Esophagus (tissue), 2 donors: ENCODE measurements around the gene SRGAP2C. TPM values are rescaled to one million over a fixed set of nuclear protein-coding genes. Genes with fewer than 3 reads are reported as not detected.
"Not testable (repeated sequence)": the region's sequence is repeated elsewhere in the genome, so short reads cannot be mapped to it uniquely, and the experiment has no call there.

Experiments
- H3K27ac ChIP-seq, 2 donors: one replicate each; pipeline ENCODE4 v1.5.1; 2013; ENCODE audit warnings: low read depth in 2 of 2, mild to moderate bottlenecking in 2 of 2, inconsistent platforms in 1 of 2, low read length in 1 of 2, moderate library complexity in 1 of 2
- H3K27me3 ChIP-seq, 2 donors: one replicate each; pipeline ENCODE4 v1.6.1; 2013; ENCODE audit warnings: low read length in 2 of 2, control low read depth in 1 of 2, mild to moderate bottlenecking in 1 of 2; ENCODE audit not compliant: insufficient read depth in 2 of 2, control insufficient read depth in 1 of 2
- H3K36me3 ChIP-seq, 2 donors: one replicate each; pipeline ENCODE4 v1.6.1; 2013; ENCODE audit warnings: low read length in 1 of 2; ENCODE audit not compliant: control insufficient read depth in 2 of 2, insufficient read depth in 2 of 2
- H3K4me1 ChIP-seq, 2 donors: one replicate each; pipeline ENCODE4 v1.6.1; 2013; ENCODE audit warnings: low read length in 1 of 2; ENCODE audit not compliant: control insufficient read depth in 2 of 2, insufficient read depth in 2 of 2
- H3K4me3 ChIP-seq, 2 donors: one replicate each; pipeline ENCODE4 v1.5.1; 2013; ENCODE audit warnings: low read length in 2 of 2, mild to moderate bottlenecking in 2 of 2, low read depth in 1 of 2, moderate library complexity in 1 of 2
- H3K9me3 ChIP-seq, 2 donors: one replicate each; pipeline ENCODE4 v1.6.1; 2013; ENCODE audit warnings: mild to moderate bottlenecking in 2 of 2, low read depth in 1 of 2, low read length in 1 of 2, moderate library complexity in 1 of 2; ENCODE audit not compliant: control insufficient read depth in 2 of 2, insufficient read depth in 1 of 2
- WGBS, 2 donors: extraction: QIAGEN DNeasy Blood & Tissue Kit; methylation state at CpG; one replicate each; pipeline ENCODE4 v1.1.7; 2013; 5-methylcytosine and 5-hydroxymethylcytosine counted together
- polyA plus RNA-seq, 2 donors: library from polyadenylated mRNA; stranded (reverse); fragments of 200-250 nt; gene quantifications; one replicate each; pipeline ENCODE4 v1.2.3, GENCODE V29; 2013
- donor health status: healthy with polysubstance abuse.
- donor health status: Bipolar disorder and iron deficiency.

Gene SRGAP2C
- polyA plus RNA-seq, 2 donors: 2.0 to 2.8 TPM

DNA sequence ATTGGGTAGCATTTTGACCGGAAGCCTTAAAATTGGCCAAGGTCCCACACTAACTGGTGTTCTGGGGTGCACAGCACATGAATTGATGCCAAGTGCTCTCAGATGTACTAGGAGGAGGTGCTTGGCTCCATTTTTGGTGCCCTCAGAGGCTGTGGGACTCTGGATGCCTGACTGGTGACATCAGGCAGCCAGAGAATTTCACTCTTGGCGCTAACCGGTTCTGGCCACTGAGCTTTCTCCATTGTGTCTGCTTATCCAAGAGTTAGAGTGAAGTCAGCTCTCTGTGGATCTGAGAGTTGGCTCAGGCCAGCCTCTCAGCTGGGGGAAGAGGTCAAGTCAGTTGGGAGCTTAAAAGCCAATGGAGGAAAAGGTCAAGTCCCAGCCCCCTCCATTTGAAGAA, 200.4 kb downstream of the SRGAP2C start:
- not testable (repeated sequence) for H3K4me3 ChIP-seq, H3K9me3 ChIP-seq, H3K4me1 ChIP-seq, H3K27ac ChIP-seq, H3K36me3 ChIP-seq, H3K27me3 ChIP-seq
- no CpG with 5 or more reads among the region's 3 CpGs for WGBS, 2 donors

DNA sequence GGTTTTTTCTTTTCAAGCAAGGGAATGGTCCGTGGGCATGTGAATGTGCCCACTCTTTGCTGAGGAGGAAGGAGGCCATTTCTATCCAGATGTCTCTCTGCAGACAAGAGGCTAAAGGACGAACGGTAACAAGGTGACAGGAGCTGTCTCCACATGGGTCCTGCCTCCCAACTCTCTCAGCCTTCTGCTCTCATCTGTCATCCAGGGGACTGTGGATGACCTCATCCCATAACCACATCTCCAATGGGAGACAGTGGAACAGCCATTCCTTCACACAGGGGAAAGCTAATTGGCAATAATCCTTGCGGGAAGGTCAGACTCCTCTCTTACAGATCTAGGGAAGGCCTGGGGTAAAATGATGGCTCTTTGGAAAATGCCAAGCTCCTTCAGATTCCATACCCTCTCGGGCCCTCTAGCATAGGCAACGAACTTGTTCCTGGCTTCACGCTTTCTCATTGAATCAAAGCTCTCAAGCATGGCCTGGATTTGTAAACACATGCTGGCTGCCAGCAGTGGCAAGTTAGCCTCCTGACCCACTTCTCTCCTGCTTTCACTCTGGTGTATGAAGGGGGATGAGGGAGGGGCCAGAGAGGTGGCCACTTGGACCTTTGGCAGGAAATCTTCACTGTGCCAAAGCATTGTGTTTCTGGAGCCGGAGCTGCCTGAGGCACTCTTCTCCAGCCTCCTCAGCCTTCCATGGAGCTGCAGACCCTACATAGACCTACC, 201.0 kb downstream of the SRGAP2C start:
- WGBS, 2 donors: 73 to 77% methylated on average over 3 to 6 of the region's 8 CpGs
- not testable (repeated sequence) for H3K4me1 ChIP-seq, H3K27me3 ChIP-seq, H3K36me3 ChIP-seq, H3K4me3 ChIP-seq, H3K9me3 ChIP-seq, H3K27ac ChIP-seq

DNA sequence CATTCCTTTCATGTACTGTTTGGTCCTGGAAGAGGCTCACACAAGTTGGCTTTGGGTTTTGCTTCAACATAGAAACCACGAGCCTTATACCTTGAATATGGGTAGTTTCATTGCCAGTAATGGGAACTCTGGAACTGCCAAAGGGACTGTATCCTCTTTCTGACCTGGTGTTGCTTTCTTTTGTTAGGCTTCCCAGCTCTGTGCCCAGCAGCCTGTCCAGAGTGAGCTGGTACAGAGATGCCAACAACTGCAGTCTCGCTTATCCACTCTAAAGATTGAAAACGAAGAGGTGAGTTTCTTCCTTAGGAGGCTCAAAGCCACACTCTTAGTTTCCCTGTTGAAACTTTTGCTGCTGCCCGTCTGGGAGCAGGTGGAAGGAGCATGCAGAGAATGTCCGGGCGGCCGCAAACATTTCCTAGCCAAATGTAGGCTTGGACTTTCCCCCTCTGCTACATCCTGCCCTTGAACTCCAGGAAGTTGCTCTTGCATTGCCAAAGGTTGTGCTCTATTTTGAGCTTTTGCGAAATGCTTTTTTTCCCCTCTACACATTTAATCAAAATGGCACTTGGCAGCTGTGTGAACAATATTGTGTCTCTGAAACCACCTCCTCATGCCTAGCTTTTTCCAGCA, 201.7 kb downstream of the SRGAP2C start:
- not testable (repeated sequence) for H3K4me1 ChIP-seq, H3K4me3 ChIP-seq, H3K27ac ChIP-seq, H3K36me3 ChIP-seq, H3K9me3 ChIP-seq, H3K27me3 ChIP-seq
- no CpG with 5 or more reads among the region's 8 CpGs for WGBS, 2 donors

DNA sequence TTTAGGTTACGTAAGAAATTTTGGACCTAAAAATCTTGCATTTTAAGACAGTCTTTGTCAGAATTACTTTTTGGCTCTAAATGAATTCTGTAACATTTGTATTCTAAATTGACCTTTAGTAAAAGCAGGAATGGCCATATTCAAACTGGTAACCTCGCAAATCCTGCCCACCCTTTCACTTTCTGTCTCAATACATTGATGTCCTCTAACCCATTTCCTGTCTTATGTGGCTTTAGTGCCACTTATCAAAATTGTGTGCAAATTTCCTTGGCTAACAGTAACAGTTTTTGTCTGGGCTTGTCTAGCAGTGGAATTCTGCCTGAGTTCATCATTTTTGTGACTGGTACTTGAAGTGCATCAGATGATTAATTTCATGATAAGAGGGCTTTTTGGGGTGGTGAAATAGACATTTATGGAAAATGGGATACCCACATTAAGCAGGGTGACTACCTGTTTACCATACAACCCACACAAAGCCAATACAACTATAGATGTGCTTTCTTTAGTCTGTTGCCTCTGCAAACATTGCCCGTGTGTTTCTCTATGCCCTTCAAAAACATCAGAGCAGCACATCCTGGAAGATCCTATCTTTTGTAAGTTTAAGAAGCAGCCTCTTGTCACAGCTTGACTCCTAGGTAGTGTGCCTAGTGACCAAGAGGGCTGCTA, 205.3 kb downstream of the SRGAP2C start:
- WGBS, 2 donors: no CpG with 5 or more reads among the region's 3 CpGs
- H3K9me3 ChIP-seq: not testable (repeated sequence)

GRCh38 chr1:121392130-121392529, 207.4 kb downstream of the SRGAP2C start:
- not testable (repeated sequence) for H3K4me3 ChIP-seq, H3K4me1 ChIP-seq, H3K27me3 ChIP-seq, H3K9me3 ChIP-seq, H3K27ac ChIP-seq, H3K36me3 ChIP-seq
- WGBS, 2 donors: 91 to 100% methylated on average over 2 to 3 of the region's 3 CpGs

More for the DNA sequence above, 205.3 kb downstream of the SRGAP2C start:
- H3K27me3 ChIP-seq, H3K36me3 ChIP-seq, H3K27ac ChIP-seq, H3K4me1 ChIP-seq, H3K4me3 ChIP-seq: not testable (repeated sequence)

GRCh38 chr1:121395718-121396201, 211.0 kb downstream of the SRGAP2C start:
- not testable (repeated sequence) for H3K36me3 ChIP-seq, H3K27me3 ChIP-seq, H3K27ac ChIP-seq, H3K4me1 ChIP-seq, H3K9me3 ChIP-seq
- 3 to 5% methylated on average over 29 to 37 of the region's 38 CpGs for WGBS, 2 donors
- peak overlapping the region in 1 of 2 donors; percentile 53 for H3K4me3 ChIP-seq

DNA sequence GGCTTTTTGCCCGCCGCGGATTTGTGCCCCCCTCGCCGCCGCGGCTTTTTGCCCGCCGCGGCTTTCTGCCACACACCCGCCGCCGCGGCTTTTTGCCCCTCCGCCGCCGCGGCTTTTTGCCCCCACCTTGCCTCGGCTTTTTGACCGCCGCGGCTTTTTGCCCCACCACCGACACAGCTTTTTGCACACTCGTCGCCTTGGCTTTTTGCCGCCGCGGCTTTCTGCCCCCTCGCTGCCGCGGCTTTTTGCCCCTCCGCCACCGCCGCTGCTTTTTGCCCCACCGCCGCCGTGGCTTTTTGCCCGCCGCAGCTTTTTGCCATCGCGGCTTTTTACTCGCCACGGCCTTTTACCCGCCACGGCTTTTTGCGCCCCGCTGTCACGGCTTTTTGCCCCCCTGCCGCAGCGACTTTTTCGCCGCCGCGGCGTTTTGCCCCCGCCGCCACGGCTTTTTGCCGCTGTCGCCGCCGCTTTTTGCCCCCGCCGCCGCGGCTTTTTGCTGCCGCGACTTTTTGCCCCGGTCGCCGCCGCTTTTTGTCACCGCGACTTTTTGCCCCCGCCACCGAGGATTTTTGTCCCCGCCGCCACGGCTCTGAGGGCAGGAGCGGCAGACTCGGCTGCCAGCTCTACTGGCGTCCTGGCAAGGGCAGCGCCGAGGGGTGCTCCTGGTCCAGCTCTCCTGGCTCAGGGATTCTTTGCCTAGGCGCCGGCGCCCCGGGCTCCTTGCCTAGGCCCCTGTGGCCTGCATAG, 211.7 kb downstream of the SRGAP2C start:
- H3K36me3 ChIP-seq, H3K27ac ChIP-seq, H3K4me1 ChIP-seq, H3K27me3 ChIP-seq, H3K9me3 ChIP-seq: not testable (repeated sequence)
- H3K4me3 ChIP-seq: peak overlapping the region; percentile 48 to 53
- 4% methylated on average over 60 to 78 of the region's 88 CpGs for WGBS, 2 donors

DNA sequence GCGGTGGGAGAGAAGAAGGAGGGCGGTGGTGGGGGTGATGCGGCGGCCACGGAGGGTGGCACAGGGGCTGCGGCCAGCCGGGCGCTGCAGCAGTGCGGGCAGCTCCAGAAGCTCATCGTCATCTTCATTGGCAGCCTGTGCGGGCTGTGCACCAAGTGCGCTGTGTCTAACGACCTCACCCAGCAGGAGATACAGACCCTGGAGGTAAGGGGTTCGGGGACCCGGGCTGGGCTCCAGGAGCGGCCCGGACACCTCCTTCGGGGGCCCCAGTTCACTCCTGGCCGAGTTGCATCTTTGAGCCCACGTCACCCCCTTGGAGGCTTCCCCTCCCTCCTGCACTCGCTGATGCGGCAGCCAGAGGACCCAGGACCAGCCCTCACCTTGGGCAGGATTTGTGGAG, 212.3 kb downstream of the SRGAP2C start:
- not testable (repeated sequence) for H3K27ac ChIP-seq, H3K9me3 ChIP-seq, H3K4me1 ChIP-seq, H3K36me3 ChIP-seq, H3K27me3 ChIP-seq
- WGBS, 2 donors: 18 to 38% methylated on average over 6 to 20 of the region's 22 CpGs
- peak overlapping the region; percentile 48 to 53 for H3K4me3 ChIP-seq

DNA sequence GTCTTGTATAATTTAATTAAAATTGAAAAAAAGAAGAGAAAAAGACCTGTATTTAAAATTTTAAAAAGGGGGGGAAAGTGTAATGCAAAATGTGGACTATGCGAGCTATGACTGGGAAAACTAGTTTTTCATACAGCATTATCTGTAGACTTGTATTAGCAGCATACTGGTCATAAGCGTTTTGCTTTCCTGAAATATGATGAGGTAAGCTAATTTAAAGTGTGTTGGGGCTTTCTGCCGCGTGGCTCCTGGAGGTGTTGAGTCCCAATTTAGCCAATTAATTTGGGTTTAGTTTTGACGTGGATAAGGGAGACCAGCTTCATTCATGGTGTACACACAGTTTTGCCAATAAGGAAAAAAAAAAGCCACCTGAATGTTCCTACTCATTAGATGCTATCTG, 214.4 kb downstream of the SRGAP2C start:
- H3K9me3 ChIP-seq, H3K4me3 ChIP-seq, H3K27me3 ChIP-seq, H3K36me3 ChIP-seq, H3K4me1 ChIP-seq, H3K27ac ChIP-seq: not testable (repeated sequence)
- 69 to 76% methylated on average over 4 of the region's 5 CpGs for WGBS, 2 donors
